ENCODE data around the gene CAPN10. TPM values are rescaled to one million over a fixed set of nuclear protein-coding genes. Genes with fewer than 3 reads are reported as not detected.
A peak's percentile ranks its signal among the peaks of the same experiment; 100 is the strongest.

CAPN10 gene
- total RNA-seq, 1 donor from 2014 or later, result 14.2 TPM

DNA sequence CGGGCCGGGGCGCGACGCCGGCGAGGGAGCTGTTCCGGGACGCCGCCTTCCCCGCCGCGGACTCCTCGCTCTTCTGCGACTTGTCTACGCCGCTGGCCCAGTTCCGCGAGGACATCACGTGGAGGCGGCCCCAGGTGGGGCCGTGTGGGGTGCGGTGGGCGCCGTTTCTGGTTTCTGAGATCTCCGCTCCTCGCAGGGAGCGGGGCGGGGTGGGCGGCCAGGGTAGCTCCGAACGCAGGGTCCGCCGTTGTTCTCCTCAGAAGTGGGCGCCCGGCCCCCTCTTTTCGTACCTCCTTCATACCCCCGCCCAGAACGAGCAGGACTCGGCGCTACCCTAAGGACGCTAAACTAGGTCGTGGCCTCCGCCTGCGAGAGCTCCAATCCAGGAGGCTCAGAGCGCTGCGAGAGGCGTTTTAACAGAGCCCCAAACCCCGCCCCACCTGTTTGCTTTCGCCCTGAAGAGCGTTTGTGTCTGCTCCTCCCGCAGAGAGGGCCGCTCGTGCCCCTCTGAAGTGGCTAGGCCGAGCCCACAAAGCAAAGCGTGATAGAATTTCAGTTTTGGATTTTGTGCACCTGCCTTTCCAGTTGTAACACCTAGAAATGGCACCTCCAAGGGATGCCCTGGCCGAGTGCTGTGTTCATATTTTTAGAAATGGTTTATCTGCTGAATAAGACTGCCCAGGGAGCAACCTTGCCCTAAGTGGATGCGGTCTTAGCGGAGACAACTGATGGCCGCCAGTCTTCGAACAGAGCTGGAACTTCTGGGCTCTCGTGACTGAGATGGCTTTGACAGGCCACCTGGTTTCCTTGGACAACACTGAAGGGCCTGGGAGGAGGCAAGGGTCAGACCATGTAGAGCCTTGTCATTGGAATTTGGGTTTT lies 626 bp downstream of the CAPN10 start:
- DNase-seq (ENCODE audit: extremely low spot score in 2 of 2), result no peak
- peak overlapping the region; percentile 90 for H3K27ac ChIP-seq
- H3K9me3 ChIP-seq, result no peaks in the 10 kb centered on the region
- H3K27me3 ChIP-seq, result no peaks in the 10 kb centered on the region
- intact Hi-C loops (cut with DNase I), result no loop called here
- peaks cover 0 to 21% of the 10 kb centered on the region in 2 donors for H3K36me3 ChIP-seq
- H3K4me3 ChIP-seq, result peak overlapping the region; percentile 77 to 96
- peaks cover 43% of the 10 kb centered on the region for H3K4me1 ChIP-seq
- TF ChIP-seq, protein P1, sequence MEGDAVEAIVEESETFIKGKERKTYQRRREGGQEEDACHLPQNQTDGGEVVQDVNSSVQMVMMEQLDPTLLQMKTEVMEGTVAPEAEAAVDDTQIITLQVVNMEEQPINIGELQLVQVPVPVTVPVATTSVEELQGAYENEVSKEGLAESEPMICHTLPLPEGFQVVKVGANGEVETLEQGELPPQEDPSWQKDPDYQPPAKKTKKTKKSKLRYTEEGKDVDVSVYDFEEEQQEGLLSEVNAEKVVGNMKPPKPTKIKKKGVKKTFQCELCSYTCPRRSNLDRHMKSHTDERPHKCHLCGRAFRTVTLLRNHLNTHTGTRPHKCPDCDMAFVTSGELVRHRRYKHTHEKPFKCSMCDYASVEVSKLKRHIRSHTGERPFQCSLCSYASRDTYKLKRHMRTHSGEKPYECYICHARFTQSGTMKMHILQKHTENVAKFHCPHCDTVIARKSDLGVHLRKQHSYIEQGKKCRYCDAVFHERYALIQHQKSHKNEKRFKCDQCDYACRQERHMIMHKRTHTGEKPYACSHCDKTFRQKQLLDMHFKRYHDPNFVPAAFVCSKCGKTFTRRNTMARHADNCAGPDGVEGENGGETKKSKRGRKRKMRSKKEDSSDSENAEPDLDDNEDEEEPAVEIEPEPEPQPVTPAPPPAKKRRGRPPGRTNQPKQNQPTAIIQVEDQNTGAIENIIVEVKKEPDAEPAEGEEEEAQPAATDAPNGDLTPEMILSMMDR (IDR thresholded peaks at IDR 0.05), result no peak
- TF ChIP-seq POLR2A (IDR thresholded peaks at IDR 0.05), result no peak
- TF ChIP-seq POLR2AphosphoS5 (IDR thresholded peaks at IDR 0.05; ENCODE audit: insufficient read depth in 1 of 2, low read depth in 1 of 2), result no peak

DNA sequence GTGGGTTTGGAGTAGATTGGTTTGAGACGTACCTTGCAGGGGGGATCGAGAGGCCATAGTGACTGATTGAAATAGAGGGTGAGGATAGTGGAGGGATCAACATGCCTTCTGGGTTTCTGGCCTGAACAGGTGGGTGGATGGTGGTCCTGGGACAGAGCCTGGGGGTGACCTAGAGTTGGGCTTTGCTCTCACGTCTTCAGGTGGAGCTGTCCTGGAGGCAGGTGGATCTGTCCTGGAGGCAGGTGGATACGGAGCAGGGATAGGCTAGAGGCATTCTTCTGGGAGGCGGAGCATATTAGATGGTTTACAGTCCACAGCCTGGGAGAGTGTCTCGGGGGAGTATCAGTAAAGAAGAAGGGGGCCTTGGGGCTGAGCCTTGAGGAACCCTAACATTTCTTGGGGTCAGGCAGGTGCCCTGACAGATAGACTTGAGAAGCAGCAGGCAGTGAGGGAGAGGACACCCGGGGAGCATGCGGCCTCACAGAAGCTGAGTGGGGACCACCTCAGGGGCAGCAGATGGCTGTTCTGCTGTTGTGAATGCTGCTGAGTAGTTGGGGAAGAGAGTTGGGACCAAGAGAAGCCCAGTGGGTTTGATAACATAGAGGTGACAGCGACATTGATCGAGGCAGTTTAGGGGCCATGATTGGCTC lies 1.6 kb downstream of the CAPN10 start:
- H3K4me3 ChIP-seq, result peak overlapping the region; percentile 77 to 96
- H3K9me3 ChIP-seq, result no peaks in the 10 kb centered on the region
- H3K27me3 ChIP-seq, result no peaks in the 10 kb centered on the region
- TF ChIP-seq POLR2A (IDR thresholded peaks at IDR 0.05) (no peak), POLR2AphosphoS5 (IDR thresholded peaks at IDR 0.05; ENCODE audit: insufficient read depth in 1 of 2, low read depth in 1 of 2) (no peak)
- TF ChIP-seq, protein P1 (IDR thresholded peaks at IDR 0.05), result no peak
- peaks cover 43% of the 10 kb centered on the region for H3K4me1 ChIP-seq
- intact Hi-C loops (cut with DNase I), result no loop called here
- no peak for DNase-seq (ENCODE audit: extremely low spot score in 2 of 2)
- H3K27ac ChIP-seq, result no peak overlapping the region
- peaks cover 0 to 21% of the 10 kb centered on the region in 2 donors for H3K36me3 ChIP-seq

DNA sequence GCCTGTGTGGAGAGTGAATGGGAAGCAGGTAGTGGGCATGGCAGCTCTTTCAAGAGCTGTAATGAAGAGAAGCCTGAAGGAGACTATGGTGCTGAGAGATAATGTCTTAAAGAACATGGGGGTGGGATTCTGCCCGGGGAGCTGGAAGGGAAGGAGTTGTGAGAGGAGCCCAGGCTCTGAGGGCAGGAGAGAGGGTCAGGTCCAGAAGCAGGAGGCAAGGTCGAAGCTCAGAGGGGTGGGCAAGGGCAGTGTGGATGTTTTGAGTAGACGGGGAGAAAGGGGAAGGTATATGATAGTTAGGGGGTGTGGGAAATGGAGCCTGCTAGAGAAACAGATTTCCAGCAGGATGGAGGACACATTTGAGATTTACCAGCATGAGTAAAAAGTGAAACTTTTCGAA lies 2.1 kb downstream of the CAPN10 start:
- Histone ChIP-seq H3K4me3 (no peak overlapping the region), H3K27ac (no peak overlapping the region), H3K9me3 (no peaks in the 10 kb centered on the region), H3K36me3 (peaks cover 0 to 21% of the 10 kb centered on the region in 2 donors), H3K4me1 (peaks cover 43% of the 10 kb centered on the region), H3K27me3 (no peaks in the 10 kb centered on the region)
- no peak for TF ChIP-seq POLR2A (IDR thresholded peaks at IDR 0.05)
- TF ChIP-seq, protein P1 (IDR thresholded peaks at IDR 0.05), result no peak
- no peak for TF ChIP-seq POLR2AphosphoS5 (IDR thresholded peaks at IDR 0.05; ENCODE audit: insufficient read depth in 1 of 2, low read depth in 1 of 2)
- no peak for DNase-seq (ENCODE audit: extremely low spot score in 2 of 2)
- intact Hi-C loops (cut with DNase I), result no loop called here

DNA sequence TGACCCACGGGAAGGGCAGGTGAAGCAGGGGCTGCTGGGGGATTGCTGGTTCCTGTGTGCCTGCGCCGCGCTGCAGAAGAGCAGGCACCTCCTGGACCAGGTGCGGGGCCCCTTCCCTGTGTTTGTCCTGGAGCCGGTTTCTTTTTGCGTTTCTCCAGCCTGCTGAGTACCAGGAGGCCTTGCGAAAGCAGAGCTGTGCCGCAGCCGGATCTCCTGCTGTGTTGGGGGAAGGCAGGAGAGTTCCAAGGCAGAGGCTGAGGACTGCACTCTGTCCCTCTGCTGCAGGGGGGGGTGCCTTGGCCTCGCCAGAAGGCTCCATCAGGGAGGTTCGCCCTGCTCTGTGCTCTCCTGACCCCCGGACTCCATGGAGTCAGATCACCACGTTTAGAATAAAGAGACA lies 2.8 kb downstream of the CAPN10 start:
- no peaks in the 10 kb centered on the region for H3K9me3 ChIP-seq
- TF ChIP-seq POLR2A (IDR thresholded peaks at IDR 0.05) (no peak), POLR2AphosphoS5 (IDR thresholded peaks at IDR 0.05; ENCODE audit: insufficient read depth in 1 of 2, low read depth in 1 of 2) (no peak)
- TF ChIP-seq, protein P1 (IDR thresholded peaks at IDR 0.05), result no peak
- intact Hi-C loops (cut with DNase I), result no loop called here
- no peak overlapping the region for H3K4me3 ChIP-seq
- no peak for DNase-seq (ENCODE audit: extremely low spot score in 2 of 2)
- H3K27me3 ChIP-seq, result no peaks in the 10 kb centered on the region
- H3K27ac ChIP-seq, result no peak overlapping the region
- H3K36me3 ChIP-seq, result peaks cover 0 to 21% of the 10 kb centered on the region in 2 donors
- peaks cover 35% of the 10 kb centered on the region for H3K4me1 ChIP-seq

Measured in vagina (tissue), 2 donors.